Stimulated activated CD8-positive, alpha-beta memory T cell treated with anti-CD3 and anti-CD28 coated beads, Interleukin-15, amount 100 ng/mL, for 48 hours (primary cell): ENCODE data around the gene ITIH4.

Experiments
- DNase-seq, 2 donors: peaks; one replicate each; pipeline ENCODE4 v3.0.0-alpha.2; 2020; ENCODE audit warnings: low read depth in 2 of 2

Gene ITIH4

DNA sequence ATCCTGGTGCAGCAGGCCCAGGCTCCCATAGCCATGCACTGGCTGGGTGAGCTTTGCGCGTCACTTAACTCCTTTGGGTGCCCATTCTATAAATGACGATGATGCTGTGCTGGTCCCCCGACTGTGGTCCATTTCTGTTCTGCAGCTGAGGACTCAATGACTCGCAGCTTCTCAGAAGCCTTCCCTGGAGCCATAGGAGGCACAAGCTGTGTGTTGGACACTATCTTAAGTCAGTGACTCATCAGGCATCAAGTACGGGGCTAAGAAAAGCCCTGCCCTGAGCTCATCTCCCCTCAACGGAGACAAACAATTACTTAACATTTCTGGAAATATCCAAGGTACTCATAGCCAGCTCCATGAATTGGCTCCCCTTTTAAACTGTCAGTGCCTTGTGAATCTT is 18.1 kb upstream of the ITIH4 start:
- DNase-seq = no peak

DNA sequence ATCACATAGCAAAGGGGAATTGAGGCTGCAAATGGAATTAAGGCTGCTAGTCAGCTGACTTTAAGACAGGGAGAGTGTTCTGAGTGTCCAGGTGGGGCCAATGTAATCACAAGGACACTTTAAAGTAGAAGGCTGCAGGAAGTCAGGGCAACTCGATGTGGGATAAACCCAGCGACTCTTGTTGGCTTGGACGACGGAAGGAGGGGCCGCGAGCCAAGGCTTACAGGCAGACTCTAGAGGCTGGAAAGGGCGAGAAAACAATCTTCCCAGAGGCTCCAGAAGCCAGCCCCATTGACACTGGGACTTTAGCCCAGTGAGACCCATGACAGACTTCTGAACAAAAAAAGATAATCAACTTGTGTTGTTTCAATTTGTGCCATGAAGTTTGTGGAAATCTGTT is 17.3 kb upstream of the ITIH4 start:
- no peak for DNase-seq

- no peak for DNase-seq
These were observed 16.8 kb upstream of the ITIH4 start for GRCh38 chr3:52847241-52847640.

GRCh38 chr3:52846432-52846965 is 16.0 kb upstream of the ITIH4 start:
- no peak for DNase-seq

DNA sequence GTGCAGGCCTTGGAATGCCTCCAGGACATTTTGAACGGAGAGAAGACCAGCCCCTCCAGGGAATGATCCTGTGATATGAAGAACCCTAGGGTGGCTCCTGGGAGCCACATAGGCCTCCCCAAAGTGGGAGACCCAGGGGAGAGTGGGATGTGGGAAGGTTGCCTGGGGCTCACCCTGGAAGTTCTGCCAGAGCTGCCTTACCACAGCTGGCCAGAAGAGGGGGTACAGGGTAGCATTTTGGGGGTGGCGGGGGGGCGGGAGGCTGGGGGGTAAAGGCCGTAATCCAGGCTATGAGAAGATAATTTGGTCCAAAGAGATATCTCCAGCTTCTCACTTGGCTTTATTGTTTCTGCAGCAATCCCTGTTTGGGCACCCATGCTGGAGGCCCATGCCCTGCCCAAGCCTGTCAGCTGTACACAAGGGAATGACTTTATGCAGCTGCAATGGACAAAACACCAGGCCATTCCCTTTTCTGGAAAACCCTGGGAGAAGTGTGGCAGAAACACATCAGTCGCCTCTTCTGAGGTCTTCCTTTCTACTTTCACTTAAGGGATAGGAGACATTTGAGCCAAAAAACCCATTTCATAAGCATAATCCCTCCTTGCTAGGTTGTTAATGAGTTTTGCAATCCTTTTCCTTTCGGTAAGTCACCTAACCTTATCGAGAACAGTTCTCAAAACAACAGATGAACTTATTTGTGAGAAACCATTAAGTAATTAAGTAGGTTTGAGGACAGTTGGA is 15.4 kb upstream of the ITIH4 start:
- DNase-seq = no peak

- DNase-seq = no peak
These were observed 14.7 kb upstream of the ITIH4 start for GRCh38 chr3:52845157-52845556.

DNA sequence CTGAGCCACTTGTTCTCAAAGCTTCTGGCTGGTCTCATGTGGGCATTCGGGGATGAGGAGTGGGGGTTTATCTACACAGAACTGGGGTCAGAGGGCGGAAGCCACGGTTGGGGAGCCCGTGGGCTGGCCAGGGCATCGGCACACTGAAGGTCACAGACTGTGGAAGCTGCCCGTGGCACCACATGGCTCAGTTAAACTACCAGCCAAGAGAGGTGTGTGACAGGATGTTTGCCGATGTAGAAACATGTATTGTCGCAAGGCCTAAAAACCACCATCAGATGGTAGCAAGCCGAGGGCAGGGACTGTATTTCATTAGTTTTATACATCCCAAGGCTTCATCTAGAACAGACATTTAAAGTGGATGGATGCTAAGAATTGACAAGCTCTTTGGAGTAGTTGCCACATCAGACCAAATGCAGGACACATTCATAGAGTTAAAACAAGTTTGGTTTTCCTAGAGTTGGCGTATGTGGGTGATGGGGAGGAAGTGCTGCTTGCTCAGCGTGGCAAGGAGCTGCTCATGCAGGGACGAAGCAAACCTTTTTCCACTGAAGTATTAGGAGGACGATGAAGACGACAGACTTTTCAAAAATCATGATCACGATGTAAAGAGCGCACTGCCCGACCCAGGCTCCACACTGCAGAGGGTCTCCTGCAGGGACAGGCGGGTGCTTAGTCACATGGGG is 14.0 kb upstream of the ITIH4 start:
- DNase-seq = no peak

- DNase-seq = no peak
These were observed 13.4 kb upstream of the ITIH4 start for GRCh38 chr3:52843881-52844280.

- no peak for DNase-seq
These were observed 12.8 kb upstream of the ITIH4 start for GRCh38 chr3:52843108-52843865.

DNA sequence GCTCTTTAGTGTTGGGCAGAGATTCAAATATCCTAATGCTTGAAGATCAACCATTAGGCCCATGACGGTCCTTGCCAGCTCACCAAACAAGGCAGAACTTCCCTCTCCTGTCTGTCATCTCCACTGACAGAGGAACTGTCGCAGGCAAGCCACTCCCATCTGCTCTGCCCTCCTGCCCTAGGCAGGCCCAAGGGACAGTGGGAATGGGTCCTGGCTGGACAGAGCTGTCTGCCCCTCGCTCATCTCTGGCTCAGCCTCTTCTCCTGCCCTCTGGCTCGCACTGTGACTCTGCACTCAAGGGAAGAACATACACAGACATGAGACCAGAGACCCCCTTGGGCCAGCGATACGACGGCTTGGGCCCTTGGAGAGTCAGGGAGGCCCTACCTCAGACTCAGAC is 12.0 kb upstream of the ITIH4 start:
- DNase-seq = no peak

DNA sequence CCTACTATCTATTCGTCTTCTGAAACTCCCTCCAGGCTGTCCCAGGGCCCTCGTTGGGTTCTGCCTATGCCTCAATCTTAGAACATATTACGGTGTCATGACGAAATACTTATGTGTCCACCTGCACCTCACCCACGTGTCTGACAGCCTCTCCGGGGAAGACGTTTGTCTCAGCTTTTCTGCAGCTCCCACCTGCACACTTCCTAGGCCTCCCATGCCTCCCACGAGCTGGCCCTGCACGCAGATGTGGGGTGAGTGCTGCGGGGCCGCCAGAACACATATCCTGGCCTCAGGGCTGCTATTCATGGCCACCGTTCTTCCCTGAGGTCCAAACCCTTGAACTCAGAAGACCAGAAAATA is 11.5 kb upstream of the ITIH4 start:
- DNase-seq = no peak

GRCh38 chr3:52841211-52841980 is 10.9 kb upstream of the ITIH4 start:
- DNase-seq = no peak

- no peak for DNase-seq
These were observed 9.5 kb upstream of the ITIH4 start for GRCh38 chr3:52839892-52840545.

DNA sequence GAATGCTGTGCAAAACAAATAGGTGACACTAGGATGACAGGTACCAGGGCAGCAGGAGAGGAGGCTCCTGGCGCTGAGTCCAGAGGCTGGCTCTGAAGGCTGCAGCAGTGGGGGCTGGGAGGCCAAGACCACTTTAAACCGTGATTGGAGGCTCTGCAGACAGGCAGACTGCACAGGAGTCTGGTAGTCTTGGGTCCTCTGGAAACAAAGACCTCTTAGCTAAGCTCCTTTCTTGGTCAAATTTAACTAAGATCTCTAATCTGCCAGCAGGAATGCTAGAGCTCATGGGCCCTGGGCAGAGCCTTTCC is 8.8 kb upstream of the ITIH4 start:
- DNase-seq = no peak

- DNase-seq = no peak
These were observed 8.2 kb upstream of the ITIH4 start for GRCh38 chr3:52838561-52839267.

DNA sequence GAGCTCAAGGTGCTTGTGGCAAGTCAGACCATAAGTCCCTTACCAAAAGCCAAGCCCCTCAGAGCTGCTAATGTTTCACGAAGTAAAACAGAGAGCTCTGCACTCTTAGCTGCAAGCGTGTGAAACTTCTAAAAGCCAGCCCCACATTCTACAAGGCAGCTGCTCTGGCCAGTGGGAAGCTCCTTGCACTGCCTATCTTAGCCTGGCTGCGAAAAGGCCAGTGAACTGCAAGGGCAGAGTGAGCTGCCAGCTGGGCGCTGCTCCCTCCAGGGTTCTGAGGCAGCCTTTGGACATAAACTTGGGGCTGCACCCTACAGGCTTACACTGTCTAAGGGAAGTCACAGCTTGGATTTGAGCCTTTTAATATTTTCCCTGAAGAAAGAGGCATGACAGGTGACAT is 6.5 kb upstream of the ITIH4 start:
- DNase-seq = no peak

DNA sequence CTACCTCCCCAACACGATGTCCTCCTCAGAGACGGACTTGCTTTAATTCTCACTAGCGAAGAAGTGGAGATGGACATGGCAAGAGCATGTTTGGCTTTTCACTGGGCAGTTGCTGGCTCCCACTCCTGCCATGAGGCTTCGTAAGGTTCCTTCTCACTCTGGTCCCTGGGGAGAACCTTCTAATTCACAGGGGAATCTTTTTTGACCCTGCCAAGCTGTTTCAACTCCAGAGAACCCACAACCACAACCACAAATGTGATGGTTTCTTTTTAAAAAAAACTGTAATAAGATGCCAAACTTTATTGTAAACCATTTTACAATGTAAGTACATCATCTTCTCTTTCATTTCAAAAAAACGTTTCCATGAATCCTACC is 6.0 kb upstream of the ITIH4 start:
- no peak for DNase-seq

GRCh38 chr3:52835766-52836470 is 5.4 kb upstream of the ITIH4 start:
- DNase-seq = no peak

DNA sequence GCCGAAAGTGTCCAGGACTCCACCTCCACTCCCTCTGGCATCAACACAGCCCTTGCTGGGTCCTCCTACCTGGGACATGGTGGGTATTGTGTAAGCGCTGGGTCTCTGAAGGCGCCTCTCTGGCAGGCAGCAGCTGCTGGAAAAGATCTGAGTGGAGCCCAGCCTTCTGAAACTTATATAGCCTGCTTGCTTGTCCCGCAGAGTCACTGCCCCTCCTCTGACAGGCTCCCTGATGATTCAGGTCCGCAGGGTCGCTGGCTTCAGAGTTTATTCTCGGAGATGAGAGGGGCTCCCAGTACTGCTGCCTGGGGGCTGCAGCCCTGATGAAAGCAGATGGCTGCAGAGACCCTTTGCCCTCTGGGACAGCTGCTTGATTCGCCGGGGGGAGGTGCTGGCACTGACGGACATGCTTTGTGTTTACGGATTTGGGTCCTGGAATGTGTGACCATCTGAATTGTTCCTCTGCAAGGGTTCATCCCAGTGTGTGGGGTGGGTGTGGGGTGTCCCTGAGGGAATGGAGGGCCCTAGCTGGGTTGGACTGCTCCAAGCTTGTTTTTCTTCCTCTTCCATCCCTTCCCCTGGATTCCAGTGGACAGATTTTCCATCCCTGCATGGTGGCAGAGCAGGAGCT is 4.5 kb upstream of the ITIH4 start, which contains the start of gene MUSTN1:
Gene MUSTN1, minus strand, starts transcription at position 149 of the 631 bp plus-strand sequence. Its CDS starts 71 bp downstream, at position 78.
- no peak for DNase-seq

DNA sequence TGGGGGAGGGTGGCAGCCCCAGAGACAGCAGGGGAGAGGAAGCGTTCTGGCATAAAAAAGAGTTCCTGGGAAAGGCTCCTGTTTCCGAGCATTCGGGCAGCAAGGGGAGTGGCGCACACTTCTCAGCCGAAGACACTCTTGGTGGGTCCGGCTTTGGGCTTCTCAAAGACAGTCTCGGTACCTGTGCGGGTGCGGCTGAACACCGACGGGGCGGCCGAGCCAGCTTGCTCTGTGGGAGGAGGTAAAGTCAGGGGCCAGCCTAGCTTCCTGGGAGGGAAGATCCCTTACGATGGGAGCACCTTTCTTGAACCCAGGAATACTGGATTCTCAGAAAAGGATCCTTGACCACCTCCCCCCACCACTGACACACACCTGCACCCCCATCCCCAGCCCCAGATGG is 2.7 kb upstream of the ITIH4 start:
- no peak for DNase-seq
